Measurements from ENCODE around the gene SIAH3. TPM values are rescaled to one million over a fixed set of nuclear protein-coding genes. Genes with fewer than 3 reads are reported as not detected.
A peak's percentile ranks its signal among the peaks of the same experiment; 100 is the strongest.

Gene SIAH3
- total RNA-seq, 2 experiments from 2014 or later, result not detected

DNA sequence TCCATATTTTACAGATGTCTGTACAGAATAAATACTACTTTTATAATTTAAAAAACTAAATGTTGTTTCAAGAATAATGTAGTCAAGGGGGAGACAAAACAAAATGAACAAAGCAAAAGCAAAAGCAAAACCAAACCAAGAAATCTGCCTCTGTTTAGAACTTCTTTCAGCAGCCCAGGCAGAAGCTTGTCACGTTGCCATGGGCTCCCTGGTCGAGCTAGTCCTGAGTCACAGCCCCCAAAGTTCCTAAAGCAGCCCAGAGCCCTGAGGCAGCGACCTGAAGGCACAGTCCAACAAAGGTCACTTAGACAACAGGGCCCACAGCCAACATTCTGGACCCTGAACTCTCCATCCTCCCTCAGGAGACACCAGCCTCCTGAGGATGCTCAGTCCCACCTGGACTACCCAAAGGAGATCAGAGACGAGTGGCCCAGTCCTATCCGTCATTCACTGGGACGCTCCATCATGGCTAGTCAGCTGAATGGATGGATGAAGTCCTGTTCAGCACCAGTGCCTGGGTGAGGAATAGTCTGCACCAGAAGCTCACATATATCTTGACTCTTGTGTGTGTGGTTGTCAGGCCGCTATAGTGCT lies 41.7 kb downstream of the SIAH3 start:
- no peak overlapping the region for H2AFZ ChIP-seq (ENCODE audit: low read length)
- TF ChIP-seq EZH2phosphoT487 (IDR thresholded peaks at IDR 0.05; ENCODE audit: borderline replicate concordance, low read depth, low read length) (no peak), CTCF (conservative IDR thresholded peaks at IDR 0.05; ENCODE audit: low read length) (no peak)
- no peak for DNase-seq (ENCODE audit: low spot score)

DNA sequence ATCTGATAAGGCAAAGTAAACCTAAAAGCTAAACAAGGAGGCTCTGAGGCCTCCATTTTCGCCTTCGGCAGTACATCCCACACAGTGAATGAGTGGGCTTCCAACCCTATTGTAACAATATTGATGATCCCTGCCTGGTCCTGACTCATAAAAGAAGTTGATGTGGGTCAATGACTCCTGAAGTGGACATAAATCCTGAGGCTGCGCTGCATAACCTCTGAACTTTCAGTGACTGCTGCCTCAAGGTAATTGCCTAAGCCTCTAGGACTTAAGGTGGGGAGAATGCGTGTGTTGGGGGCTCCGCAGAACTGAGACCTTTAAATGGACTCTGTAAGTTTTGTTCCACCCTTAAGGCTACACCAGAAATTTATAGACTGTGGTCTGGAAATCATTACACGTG lies 42.6 kb downstream of the SIAH3 start:
- TF ChIP-seq EZH2phosphoT487 (IDR thresholded peaks at IDR 0.05; ENCODE audit: borderline replicate concordance, low read depth, low read length), result no peak
- Histone ChIP-seq H3K9me2 (ENCODE audit: insufficient read depth, low read length) (no peaks in the 10 kb centered on the region), H3K79me2 (ENCODE audit: insufficient read depth, low read depth, low read length) (no peaks in the 10 kb centered on the region), H3K4me1 (ENCODE audit: insufficient read depth, low read length, poor library complexity, severe bottlenecking) (no peaks in the 10 kb centered on the region), H4K20me1 (ENCODE audit: insufficient read depth, low read length) (no peaks in the 10 kb centered on the region), H3K4me2 (ENCODE audit: low read length) (no peak overlapping the region), H3K9me3 (ENCODE audit: low read length) (no peaks in the 10 kb centered on the region), H3K27ac (ENCODE audit: low read depth, low read length, poor library complexity, severe bottlenecking) (no peak overlapping the region), H3K4me3 (ENCODE audit: low read depth, low read length, poor library complexity, severe bottlenecking) (no peak overlapping the region), H3K36me3 (ENCODE audit: insufficient read depth, low read length) (no peaks in the 10 kb centered on the region), H2AFZ (ENCODE audit: low read length) (no peak overlapping the region)
- BruUV-seq (replicated peaks), result no TSS peak
- intact Hi-C loops (cut with micrococcal nuclease; ENCODE audit: unreplicated experiment), result loop anchor here (10.0 kb wide), 1 partner anchor 316 kb away; no protein-coding TSS in a partner anchor
- ChIA-PET POLR2A (no interaction called here), CTCF (ENCODE audit: unreplicated experiment) (interaction anchor here (0.5 kb wide), 1 partner anchor 11 kb away, joined by 3 read pairs; no protein-coding TSS in a partner anchor)
- DNase-seq (ENCODE audit: low spot score), result no peak

More for the DNA sequence above, 41.7 kb downstream of the SIAH3 start:
- Histone ChIP-seq H3K4me1 (ENCODE audit: insufficient read depth, low read length, poor library complexity, severe bottlenecking) (no peaks in the 10 kb centered on the region), H3K9me2 (ENCODE audit: insufficient read depth, low read length) (no peaks in the 10 kb centered on the region), H3K9me3 (ENCODE audit: low read length) (no peaks in the 10 kb centered on the region), H3K27ac (ENCODE audit: low read depth, low read length, poor library complexity, severe bottlenecking) (no peak overlapping the region), H3K79me2 (ENCODE audit: insufficient read depth, low read depth, low read length) (no peaks in the 10 kb centered on the region), H3K4me2 (ENCODE audit: low read length) (no peak overlapping the region), H4K20me1 (ENCODE audit: insufficient read depth, low read length) (no peaks in the 10 kb centered on the region), H3K4me3 (ENCODE audit: low read depth, low read length, poor library complexity, severe bottlenecking) (no peak overlapping the region), H3K36me3 (ENCODE audit: insufficient read depth, low read length) (no peaks in the 10 kb centered on the region)
- POLR2A ChIA-PET, result no interaction called here
- intact Hi-C loops (cut with micrococcal nuclease; ENCODE audit: unreplicated experiment), result loop anchor here (10.0 kb wide), 1 partner anchor 315 kb away; no protein-coding TSS in a partner anchor
- no TSS peak for BruUV-seq (replicated peaks)
- CTCF ChIA-PET (ENCODE audit: unreplicated experiment), result no interaction called here

DNA sequence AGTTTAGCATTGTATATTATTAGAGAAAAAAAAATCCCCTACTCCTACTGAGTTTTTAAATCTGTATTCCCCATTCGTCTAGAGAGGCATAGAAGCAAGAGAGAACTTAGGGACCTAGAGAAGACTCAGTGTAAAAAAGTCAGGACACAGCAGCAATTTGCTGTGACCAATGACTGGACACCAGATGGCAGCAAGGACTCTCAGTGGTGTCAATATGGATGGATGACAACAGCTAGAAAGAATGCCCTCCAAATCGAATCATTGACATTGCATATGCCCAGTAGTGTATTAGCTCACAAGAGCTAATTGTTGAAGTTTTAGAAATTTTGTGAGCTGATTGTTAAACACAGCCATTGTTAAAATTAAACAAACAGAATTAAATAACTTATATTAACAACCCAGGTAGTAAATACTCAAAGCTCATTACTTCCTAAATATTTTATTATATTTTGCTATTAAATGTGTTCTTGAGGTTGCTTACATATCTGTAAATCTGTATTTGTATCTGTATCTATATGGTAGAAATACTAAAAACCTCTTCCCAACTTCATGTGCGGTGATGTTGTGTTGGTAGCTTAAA lies 43.9 kb downstream of the SIAH3 start:
- Histone ChIP-seq H3K79me2 (ENCODE audit: insufficient read depth, low read depth, low read length) (no peaks in the 10 kb centered on the region), H3K4me3 (ENCODE audit: low read depth, low read length, poor library complexity, severe bottlenecking) (no peak overlapping the region), H3K9me2 (ENCODE audit: insufficient read depth, low read length) (no peaks in the 10 kb centered on the region), H3K4me1 (ENCODE audit: insufficient read depth, low read length, poor library complexity, severe bottlenecking) (no peaks in the 10 kb centered on the region), H3K9me3 (ENCODE audit: low read length) (no peaks in the 10 kb centered on the region), H4K20me1 (ENCODE audit: insufficient read depth, low read length) (no peaks in the 10 kb centered on the region), H3K27ac (ENCODE audit: low read depth, low read length, poor library complexity, severe bottlenecking) (no peak overlapping the region), H3K4me2 (ENCODE audit: low read length) (no peak overlapping the region), H2AFZ (ENCODE audit: low read length) (no peak overlapping the region), H3K36me3 (ENCODE audit: insufficient read depth, low read length) (no peaks in the 10 kb centered on the region)
- no TSS peak for BruUV-seq (replicated peaks)
- intact Hi-C loops (cut with micrococcal nuclease; ENCODE audit: unreplicated experiment), result loop anchor here (10.0 kb wide), 1 partner anchor 317 kb away; no protein-coding TSS in a partner anchor
- POLR2A ChIA-PET, result interaction anchor here (1.2 kb wide), 1 partner anchor 18 kb away, joined by 3 read pairs; no protein-coding TSS in a partner anchor
- CTCF ChIA-PET (ENCODE audit: unreplicated experiment), result no interaction called here
- DNase-seq (ENCODE audit: low spot score), result peak; percentile 36
- no peak for TF ChIP-seq EZH2phosphoT487 (IDR thresholded peaks at IDR 0.05; ENCODE audit: borderline replicate concordance, low read depth, low read length)
- peak; percentile 69 for TF ChIP-seq CTCF (conservative IDR thresholded peaks at IDR 0.05; ENCODE audit: low read length)
